ENCODE results near the gene ANKLE2. TPM values are rescaled to one million over a fixed set of nuclear protein-coding genes. Genes with fewer than 3 reads are reported as not detected.

ANKLE2 gene
- total RNA-seq, 4 donors from 2014 or later = 68.2 to 103 (median 82.9) TPM

DNA sequence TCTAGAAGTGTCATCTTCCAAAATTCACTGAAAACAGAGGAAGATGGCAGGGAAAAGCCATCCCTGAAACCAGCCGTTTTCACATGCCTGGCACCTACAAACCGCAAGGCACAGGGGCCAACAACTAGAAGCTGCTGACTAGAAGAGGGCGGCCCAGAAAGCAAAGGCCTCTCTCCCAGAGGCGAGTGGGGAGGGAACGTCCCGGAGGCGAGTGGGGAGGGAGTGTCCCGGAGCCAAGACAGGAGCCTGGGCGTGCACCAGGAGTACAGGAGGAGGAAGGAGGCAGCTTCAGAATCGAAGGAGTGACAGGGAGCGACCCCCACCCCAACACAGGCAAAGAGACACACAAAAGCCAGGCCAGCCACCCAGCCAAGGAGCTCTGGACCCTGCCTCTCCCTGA lies 21.0 kb downstream of the ANKLE2 start:
- H3K4me1 ChIP-seq = no peaks in the 10 kb centered on the region
- H3K27me3 ChIP-seq = no peaks in the 10 kb centered on the region
- WGBS, 2 donors = 84 to 87% methylated on average over 11 of the region's 11 CpGs
- TF ChIP-seq, protein P1, sequence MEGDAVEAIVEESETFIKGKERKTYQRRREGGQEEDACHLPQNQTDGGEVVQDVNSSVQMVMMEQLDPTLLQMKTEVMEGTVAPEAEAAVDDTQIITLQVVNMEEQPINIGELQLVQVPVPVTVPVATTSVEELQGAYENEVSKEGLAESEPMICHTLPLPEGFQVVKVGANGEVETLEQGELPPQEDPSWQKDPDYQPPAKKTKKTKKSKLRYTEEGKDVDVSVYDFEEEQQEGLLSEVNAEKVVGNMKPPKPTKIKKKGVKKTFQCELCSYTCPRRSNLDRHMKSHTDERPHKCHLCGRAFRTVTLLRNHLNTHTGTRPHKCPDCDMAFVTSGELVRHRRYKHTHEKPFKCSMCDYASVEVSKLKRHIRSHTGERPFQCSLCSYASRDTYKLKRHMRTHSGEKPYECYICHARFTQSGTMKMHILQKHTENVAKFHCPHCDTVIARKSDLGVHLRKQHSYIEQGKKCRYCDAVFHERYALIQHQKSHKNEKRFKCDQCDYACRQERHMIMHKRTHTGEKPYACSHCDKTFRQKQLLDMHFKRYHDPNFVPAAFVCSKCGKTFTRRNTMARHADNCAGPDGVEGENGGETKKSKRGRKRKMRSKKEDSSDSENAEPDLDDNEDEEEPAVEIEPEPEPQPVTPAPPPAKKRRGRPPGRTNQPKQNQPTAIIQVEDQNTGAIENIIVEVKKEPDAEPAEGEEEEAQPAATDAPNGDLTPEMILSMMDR (IDR thresholded peaks at IDR 0.05) = no peak
- no peak for TF ChIP-seq EP300 (IDR thresholded peaks at IDR 0.05)
- TF ChIP-seq POLR2A (IDR thresholded peaks at IDR 0.05) = no peak
- no peak overlapping the region for H3K4me3 ChIP-seq
- no peaks in the 10 kb centered on the region for H3K9me3 ChIP-seq
- DNase-seq (ENCODE audit: low spot score in 2 of 2) = no peak
- H3K27ac ChIP-seq = no peak overlapping the region
- peaks cover 8 to 100% (median 51%) of the 10 kb centered on the region in 3 donors for H3K36me3 ChIP-seq

DNA sequence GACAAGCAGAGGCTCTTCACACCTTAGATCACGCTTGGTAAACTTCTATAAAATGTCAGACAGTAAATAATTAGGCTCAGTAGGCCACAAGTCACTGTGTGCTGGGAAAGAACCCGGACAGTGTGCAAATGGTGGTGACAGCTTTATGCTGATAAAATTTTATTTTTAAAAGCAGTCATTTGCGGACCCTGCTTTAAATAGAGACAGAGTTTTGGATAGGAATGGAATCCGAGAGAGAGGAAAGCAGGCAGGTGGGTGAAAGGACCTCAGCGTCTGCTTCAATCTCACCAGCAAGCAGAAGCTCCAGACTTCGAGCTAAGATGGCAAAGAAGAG lies 21.4 kb downstream of the ANKLE2 start:
- no peaks in the 10 kb centered on the region for H3K27me3 ChIP-seq
- 86 to 89% methylated on average over 6 of the region's 6 CpGs for WGBS, 2 donors
- H3K36me3 ChIP-seq = peaks cover 7 to 100% (median 51%) of the 10 kb centered on the region in 3 donors
- no peak overlapping the region for H3K4me3 ChIP-seq
- H3K27ac ChIP-seq = no peak overlapping the region
- DNase-seq (ENCODE audit: low spot score in 2 of 2) = no peak
- TF ChIP-seq, protein P1 (IDR thresholded peaks at IDR 0.05) = no peak
- TF ChIP-seq POLR2A (IDR thresholded peaks at IDR 0.05) = no peak
- TF ChIP-seq EP300 (IDR thresholded peaks at IDR 0.05) = no peak
- H3K9me3 ChIP-seq = no peaks in the 10 kb centered on the region
- H3K4me1 ChIP-seq = no peaks in the 10 kb centered on the region

DNA sequence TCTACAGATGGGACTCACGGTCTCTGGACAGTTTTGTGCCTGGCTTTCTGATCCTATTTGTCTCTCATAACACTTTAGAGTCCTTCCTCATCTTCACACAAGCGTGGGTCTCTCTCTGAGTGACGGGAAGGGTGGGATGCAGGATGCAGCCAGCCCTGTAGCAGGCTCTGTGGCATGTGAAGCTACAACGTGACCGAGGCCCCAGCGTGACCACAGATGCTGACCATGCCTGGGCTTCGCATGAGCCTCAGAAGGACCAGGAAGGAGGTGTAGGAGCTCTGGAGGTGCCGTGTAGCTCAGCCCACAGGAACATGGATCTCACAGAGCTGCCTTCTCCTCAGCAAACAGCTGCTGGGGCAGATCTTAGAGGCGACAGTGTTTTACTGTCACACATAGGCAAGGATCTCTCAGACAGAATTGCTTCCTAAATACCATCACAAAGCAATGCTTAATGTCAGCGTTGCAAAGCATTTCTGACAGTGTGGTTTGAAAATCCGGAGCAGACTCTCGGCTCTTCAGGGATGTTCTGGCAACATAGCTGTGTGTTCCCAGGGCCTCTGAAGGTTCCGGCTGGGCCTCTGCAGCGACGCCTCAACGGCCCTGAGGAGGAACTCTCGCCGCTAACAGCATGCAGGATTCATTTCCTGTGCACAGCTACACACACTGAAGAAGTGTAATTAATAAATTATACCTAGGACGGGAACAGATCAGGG lies 21.9 kb downstream of the ANKLE2 start:
- 84 to 89% methylated on average over 19 of the region's 19 CpGs for WGBS, 2 donors
- Histone ChIP-seq H3K4me1 (no peaks in the 10 kb centered on the region), H3K4me3 (no peak overlapping the region), H3K9me3 (no peaks in the 10 kb centered on the region), H3K27me3 (no peaks in the 10 kb centered on the region), H3K27ac (no peak overlapping the region), H3K36me3 (peaks cover 3 to 100% (median 49%) of the 10 kb centered on the region in 3 donors)
- TF ChIP-seq, protein P1 (IDR thresholded peaks at IDR 0.05) = no peak
- TF ChIP-seq EP300 (IDR thresholded peaks at IDR 0.05) = no peak
- no peak for TF ChIP-seq POLR2A (IDR thresholded peaks at IDR 0.05)
- no peak for DNase-seq (ENCODE audit: low spot score in 2 of 2)

GRCh38 chr12:132736913-132737312 lies 24.7 kb downstream of the ANKLE2 start:
- no peak for DNase-seq (ENCODE audit: low spot score in 2 of 2)
- Histone ChIP-seq H3K9me3 (no peaks in the 10 kb centered on the region), H3K27me3 (no peaks in the 10 kb centered on the region), H3K27ac (no peak overlapping the region), H3K4me1 (no peaks in the 10 kb centered on the region), H3K36me3 (peaks cover 3 to 100% (median 58%) of the 10 kb centered on the region in 3 donors), H3K4me3 (no peak overlapping the region)
- WGBS, 2 donors = 86 to 90% methylated on average over 10 to 15 of the region's 15 CpGs
- TF ChIP-seq, protein P1 (IDR thresholded peaks at IDR 0.05) = no peak
- TF ChIP-seq EP300 (IDR thresholded peaks at IDR 0.05) (no peak), POLR2A (IDR thresholded peaks at IDR 0.05) (no peak)

DNA sequence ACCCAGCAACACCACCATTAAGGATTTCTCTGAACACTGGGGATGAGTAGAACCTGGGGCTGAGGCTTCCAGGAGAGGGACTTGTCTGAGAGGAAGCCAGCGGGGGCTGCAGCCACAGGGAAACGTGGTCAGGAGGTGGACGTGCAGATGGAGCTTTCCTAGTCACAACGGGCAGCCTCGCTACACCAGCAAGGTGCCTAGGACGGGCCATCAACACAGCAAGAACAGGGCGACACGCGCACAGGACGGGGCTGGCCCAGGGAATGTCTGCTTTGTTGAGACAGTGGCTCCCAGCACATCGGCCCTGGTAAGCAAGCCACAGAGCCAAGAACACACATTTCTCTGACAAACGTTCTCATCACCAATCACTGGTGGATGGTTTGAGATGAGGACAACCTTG lies 25.3 kb downstream of the ANKLE2 start:
- H3K36me3 ChIP-seq = peaks cover 3 to 100% (median 54%) of the 10 kb centered on the region in 3 donors
- H3K4me1 ChIP-seq = no peaks in the 10 kb centered on the region
- WGBS, 2 donors = 93% methylated on average over 12 of the region's 12 CpGs

More for the DNA sequence above, 25.3 kb downstream of the ANKLE2 start:
- Histone ChIP-seq H3K27ac (no peak overlapping the region), H3K9me3 (no peaks in the 10 kb centered on the region), H3K4me3 (no peak overlapping the region), H3K27me3 (no peaks in the 10 kb centered on the region)
- TF ChIP-seq, protein P1 (IDR thresholded peaks at IDR 0.05) = no peak
- TF ChIP-seq POLR2A (IDR thresholded peaks at IDR 0.05) = no peak
- no peak for TF ChIP-seq EP300 (IDR thresholded peaks at IDR 0.05)
- DNase-seq (ENCODE audit: low spot score in 2 of 2) = no peak
